Mesodermal cell (in vitro differentiated cells): ENCODE measurements around the gene SFXN2.

ENCODE experiments used
- H3K27ac ChIP-seq: 2 replicates; pipeline ENCODE4 v1.7.0; 2013; ENCODE audit warnings: mild to moderate bottlenecking, low read depth, low read length, moderate library complexity; ENCODE audit not compliant: severe bottlenecking
- H3K36me3 ChIP-seq: 2 replicates; pipeline ENCODE4 v1.7.1; 2013; ENCODE audit warnings: mild to moderate bottlenecking, low read length, moderate library complexity; ENCODE audit not compliant: control insufficient read depth, insufficient read depth
- H3K4me1 ChIP-seq: one replicate; pipeline ENCODE4 v1.7.1; 2013; ENCODE audit warnings: mild to moderate bottlenecking, low read length; ENCODE audit not compliant: insufficient read depth, control insufficient read depth, poor library complexity, severe bottlenecking
- H3K4me3 ChIP-seq: 2 replicates; pipeline ENCODE4 v1.7.0; 2013; ENCODE audit warnings: low read length, control low read depth, mild to moderate bottlenecking; ENCODE audit not compliant: insufficient read depth, poor library complexity, severe bottlenecking; ENCODE audit errors: extremely low read depth
- H3K9me3 ChIP-seq: 2 replicates; pipeline ENCODE4 v1.7.1; 2013; ENCODE audit warnings: mild to moderate bottlenecking, low read length, moderate library complexity; ENCODE audit not compliant: control insufficient read depth
- WGBS, 2 experiments: methylation state at CpG; one replicate each; pipeline ENCODE4 v1.1.5; 2013; ENCODE audit warnings: missing lambda C conversion rate in 2 of 2; ENCODE audit not compliant: insufficient coverage in 2 of 2; 5-methylcytosine and 5-hydroxymethylcytosine counted together

The SFXN2 gene

DNA sequence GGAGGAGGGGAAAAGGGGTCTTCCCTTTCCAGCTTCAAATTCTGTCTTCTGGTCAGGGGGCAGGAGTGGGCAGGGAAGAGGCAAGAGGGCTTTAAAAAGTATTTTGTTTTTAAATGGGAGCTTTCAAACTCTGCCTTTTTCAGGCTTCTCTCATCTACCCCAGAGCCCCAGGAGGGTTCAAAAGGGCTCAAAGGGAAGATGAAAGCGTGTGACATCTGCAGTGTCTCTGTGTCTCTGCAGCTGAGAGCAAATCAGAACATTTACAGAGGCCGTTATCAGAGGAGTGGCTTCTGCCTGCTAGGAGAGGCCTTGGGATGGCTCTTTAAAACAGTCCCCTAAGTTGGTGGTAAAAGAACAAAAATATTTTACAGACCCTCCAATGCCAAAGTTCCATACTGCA, 39.9 kb upstream of the SFXN2 start:
- H3K9me3 ChIP-seq: no peaks in the 10 kb centered on the region
- peaks cover 83% of the 10 kb centered on the region for H3K4me1 ChIP-seq
- WGBS, 2 experiments: no CpG with 5 or more reads among the region's 2 CpGs
- peak overlapping the region; percentile 3 for H3K4me3 ChIP-seq
- H3K36me3 ChIP-seq: no peaks in the 10 kb centered on the region
- H3K27ac ChIP-seq: peak overlapping the region; percentile 92

DNA sequence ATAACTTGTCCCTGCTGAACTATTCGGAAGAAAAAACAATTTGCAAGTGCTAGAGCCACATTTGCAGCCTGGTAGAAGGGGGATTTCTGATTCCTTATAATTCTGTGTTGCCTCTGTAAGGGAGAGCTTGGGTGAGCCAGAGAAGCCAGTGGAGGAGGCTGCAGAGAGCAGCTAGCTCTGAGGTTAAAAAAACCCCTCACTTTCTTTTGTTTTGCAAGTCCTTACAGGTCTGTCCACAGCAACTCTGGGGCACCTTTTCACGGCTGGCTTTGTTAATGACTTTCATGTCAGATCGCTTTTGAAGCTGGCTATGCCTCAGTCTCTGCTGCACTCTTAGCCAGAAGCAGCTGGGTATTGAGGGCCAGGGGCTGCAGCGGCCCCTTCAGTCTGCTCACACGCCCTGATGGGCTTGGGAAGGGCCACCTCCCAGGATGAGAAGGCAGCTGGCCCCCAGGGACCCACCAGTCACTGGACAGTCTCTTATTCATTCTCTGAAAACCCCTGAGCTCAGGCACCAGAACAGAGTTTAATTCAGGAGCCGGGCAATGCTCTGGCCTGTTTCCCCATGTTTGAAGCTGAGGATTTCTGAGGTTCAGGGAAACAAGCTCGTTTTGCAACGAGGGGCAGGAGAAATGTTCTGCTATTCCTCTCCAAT, 39.3 kb upstream of the SFXN2 start:
- H3K4me3 ChIP-seq: no peak overlapping the region
- WGBS, 2 experiments: 24 to 41% methylated on average over 7 to 8 of the region's 8 CpGs
- peaks cover 77% of the 10 kb centered on the region for H3K4me1 ChIP-seq
- peaks cover 2% of the 10 kb centered on the region for H3K36me3 ChIP-seq
- no peaks in the 10 kb centered on the region for H3K9me3 ChIP-seq
- peak overlapping the region; percentile 92 for H3K27ac ChIP-seq

DNA sequence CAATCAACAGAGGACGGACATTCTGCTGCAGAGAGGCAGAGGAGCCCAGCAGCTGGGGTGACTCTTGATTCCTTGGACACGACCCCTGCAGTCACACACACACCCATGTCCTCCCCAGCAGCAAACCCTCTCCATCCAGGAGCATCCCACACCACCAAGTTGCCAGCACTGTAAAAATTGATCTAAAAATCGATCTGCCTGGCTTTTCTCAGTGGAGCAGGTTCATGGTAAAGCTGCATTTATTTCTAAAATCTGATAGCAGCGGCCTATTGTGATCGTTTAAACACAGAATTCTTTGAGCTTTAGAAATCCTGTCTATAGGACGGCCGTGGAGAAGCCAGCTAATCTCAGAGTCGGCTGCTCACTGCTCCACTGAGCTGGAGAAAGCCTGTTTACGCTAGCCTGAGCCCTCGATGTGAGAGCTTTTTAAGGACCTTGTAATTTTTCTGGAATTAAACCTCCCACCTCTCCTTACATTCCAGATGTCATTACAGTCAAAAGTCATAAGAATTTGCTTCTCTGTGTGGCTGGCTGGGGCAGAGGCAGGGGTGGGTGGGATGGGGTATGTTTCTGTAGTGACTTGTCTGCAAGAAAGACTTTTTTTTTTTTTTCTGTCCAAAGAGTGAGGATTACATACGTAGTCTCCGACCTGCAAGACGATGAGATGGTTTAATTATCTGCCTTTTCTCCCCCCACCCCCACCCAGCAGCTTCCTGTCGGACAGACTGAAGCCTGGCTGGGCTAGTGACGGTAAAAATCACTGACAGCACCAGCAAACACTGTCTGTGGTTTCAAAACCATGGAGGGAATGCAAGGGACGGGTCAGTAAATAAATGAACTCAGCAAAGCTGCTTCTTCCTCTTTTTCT, 38.5 kb upstream of the SFXN2 start:
- H3K4me1 ChIP-seq: peaks cover 70% of the 10 kb centered on the region
- H3K4me3 ChIP-seq: no peak overlapping the region
- H3K9me3 ChIP-seq: no peaks in the 10 kb centered on the region

DNA sequence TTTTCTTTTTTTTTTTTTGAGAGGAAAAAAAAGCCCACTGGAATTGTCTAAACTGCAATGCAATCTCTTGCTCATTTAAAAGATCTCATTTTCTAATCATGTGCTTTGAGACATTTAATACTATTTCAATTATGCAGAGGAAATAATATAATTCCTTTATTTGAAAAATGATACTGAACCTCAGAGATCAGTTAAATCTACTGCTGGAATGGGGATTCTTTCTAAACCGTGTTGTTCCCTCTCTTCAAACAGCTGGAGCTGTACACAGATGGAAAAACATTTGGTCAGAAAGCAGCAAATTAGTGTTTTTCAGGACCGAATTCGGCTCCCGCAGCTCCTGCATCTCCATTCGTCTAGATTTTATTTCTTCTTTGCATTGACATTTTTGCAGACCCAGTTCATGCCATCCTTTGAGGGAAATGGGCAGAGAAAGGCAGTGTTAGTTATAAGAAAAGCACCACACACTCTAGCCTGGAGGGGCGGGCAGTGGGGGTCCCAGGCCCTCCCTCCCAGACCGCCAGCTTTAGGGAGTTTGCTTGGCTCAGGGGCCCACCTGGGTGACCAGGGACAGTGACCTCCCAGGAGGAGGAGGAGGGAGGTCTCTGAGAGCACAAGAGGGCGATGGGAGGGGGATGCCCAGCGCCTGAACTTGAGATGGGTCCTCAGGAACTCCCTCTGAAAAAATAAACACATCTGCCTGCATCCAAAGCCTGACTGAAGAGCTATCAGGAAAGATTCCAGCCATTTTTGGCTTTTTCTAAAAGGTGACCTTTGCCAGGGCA, 37.7 kb upstream of the SFXN2 start:
- WGBS, 2 experiments: 71 to 74% methylated on average over 4 to 6 of the region's 9 CpGs
- Histone ChIP-seq H3K27ac (peak overlapping the region; percentile 92), H3K9me3 (no peaks in the 10 kb centered on the region), H3K4me3 (no peak overlapping the region), H3K36me3 (peaks cover 15% of the 10 kb centered on the region), H3K4me1 (peaks cover 64% of the 10 kb centered on the region)

More for the DNA sequence above, 38.5 kb upstream of the SFXN2 start:
- Histone ChIP-seq H3K36me3 (peaks cover 9% of the 10 kb centered on the region), H3K27ac (peak overlapping the region; percentile 92)
- WGBS, 2 experiments: 41 to 59% methylated on average over 9 to 10 of the region's 16 CpGs

DNA sequence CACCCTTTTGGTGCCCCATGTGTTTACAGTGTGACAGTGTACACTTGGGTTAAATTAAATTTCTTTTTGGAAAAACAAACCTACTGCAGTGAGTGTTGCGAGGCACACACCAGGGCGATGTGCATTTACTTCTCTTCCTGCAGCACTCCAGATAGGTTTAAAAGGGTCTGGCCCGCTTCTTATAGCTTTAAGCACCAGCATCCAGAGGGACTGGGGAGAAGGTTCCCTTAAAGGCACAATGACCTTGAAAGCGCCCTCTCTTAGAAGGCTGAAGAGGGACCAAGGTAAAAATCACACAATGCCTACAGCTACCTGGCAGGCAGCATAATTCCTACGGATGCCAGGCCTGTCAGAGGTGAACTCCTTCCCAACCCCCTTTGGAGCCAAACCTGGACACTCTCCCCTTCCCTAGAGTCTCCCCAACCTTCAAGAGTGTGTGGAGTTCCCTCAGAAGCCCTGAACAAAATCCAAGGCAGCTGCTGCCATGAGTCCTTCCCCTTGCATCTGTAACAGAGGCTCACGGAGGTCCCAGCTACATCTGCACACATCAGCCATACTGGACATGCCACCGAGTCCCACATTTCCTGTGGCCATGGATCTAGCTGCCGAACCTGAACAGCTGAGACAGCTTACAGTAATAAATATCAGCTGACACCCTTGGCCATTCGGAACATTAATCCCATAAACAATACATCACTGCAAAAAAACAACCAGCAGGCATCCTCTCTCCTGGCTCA, 36.9 kb upstream of the SFXN2 start:
- Histone ChIP-seq H3K9me3 (no peaks in the 10 kb centered on the region), H3K27ac (peak overlapping the region; percentile 92), H3K4me1 (peaks cover 62% of the 10 kb centered on the region), H3K36me3 (peaks cover 22% of the 10 kb centered on the region), H3K4me3 (no peak overlapping the region)
- WGBS, 2 experiments: 88 to 92% methylated on average over 8 of the region's 9 CpGs

DNA sequence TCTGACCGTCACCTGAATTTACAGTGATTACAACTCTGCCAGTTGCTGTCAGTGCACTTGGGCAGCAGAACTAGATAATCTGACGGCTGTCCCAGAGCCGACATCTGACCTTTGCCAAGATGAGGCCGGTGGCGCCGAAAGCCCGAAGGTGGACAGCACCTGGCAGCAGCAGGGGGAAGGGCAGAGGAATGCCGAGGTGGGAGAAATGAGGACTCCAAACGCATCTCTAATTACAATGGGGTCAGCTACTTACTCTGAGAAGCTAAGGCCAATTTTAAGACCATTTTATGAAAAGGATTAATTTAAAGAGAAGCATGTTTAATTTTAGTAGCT, 36.4 kb upstream of the SFXN2 start:
- peaks cover 27% of the 10 kb centered on the region for H3K36me3 ChIP-seq
- no peak overlapping the region for H3K27ac ChIP-seq
- WGBS, 2 experiments: 81 to 88% methylated on average over 9 of the region's 9 CpGs
- peaks cover 60% of the 10 kb centered on the region for H3K4me1 ChIP-seq
- no peak overlapping the region for H3K4me3 ChIP-seq
- H3K9me3 ChIP-seq: no peaks in the 10 kb centered on the region

DNA sequence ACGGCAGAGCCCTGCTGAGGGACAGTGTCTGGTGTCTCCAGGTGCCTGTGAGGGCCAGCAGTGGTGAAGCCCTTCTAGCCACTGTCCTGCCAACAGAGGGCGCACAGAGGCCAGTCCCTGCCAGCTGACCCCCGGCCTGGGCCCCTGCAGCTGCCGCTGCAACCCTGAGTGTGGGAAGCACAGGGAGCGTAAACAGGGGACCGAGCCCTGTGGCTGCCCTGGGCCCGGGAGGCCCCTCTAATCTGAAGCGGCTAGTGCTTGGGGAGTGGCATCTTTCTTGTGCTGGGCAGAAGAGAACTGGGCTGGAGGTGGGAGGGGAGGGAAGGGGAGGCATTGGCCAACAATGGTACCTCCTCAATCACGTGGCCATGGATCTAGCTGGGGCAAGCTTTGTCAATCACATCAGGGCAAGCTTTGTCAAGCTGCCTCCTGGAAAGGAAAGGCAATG, 35.6 kb upstream of the SFXN2 start:
- Histone ChIP-seq H3K27ac (peak overlapping the region; percentile 36), H3K4me3 (no peak overlapping the region), H3K9me3 (no peaks in the 10 kb centered on the region), H3K36me3 (peaks cover 32% of the 10 kb centered on the region), H3K4me1 (peaks cover 52% of the 10 kb centered on the region)
- 18% methylated on average over 8 to 9 of the region's 9 CpGs for WGBS, 2 experiments

DNA sequence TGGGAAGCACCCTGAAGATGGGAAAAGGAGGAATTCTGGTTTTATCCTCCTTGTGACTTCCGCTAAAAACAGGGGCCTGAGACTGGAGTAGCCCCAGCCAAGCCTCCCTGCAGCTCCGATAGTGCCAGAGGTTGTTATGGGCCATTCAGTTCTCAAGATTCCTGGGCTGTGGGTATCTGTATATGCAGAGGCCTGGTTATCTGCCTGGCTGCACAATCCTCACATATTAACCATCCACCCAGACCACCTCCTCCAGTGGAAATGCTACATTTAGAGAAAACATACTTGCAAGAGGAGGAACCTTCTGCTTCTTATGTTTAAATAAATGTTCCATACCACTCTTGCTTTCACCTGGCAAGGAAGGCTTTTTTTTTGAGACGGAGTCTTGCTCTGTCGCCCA, 34.8 kb upstream of the SFXN2 start:
- Histone ChIP-seq H3K36me3 (peaks cover 35% of the 10 kb centered on the region), H3K9me3 (no peaks in the 10 kb centered on the region), H3K4me3 (no peak overlapping the region), H3K27ac (no peak overlapping the region), H3K4me1 (peaks cover 44% of the 10 kb centered on the region)
- WGBS, 2 experiments: 96 to 100% methylated on average over 2 to 3 of the region's 4 CpGs

DNA sequence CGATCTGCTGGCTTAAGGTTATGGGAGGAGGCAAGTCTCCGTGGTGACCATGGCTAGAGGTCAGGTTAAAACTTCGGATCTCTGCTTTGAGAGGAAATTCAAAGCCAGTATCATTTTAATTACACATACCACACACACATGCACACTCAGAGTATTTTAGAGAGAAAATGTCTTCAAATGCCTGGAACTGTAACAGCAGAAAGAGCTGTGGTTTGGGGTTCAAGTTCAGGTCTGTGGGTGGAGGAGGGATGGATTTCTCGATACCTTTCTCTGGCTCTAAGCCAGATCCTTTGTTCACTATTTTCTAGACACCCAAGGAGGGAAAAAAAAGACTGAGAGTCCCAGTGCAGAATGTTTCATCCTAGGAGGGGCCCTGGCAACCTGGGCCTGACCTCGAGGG, 32.7 kb upstream of the SFXN2 start:
- no peak overlapping the region for H3K27ac ChIP-seq
- 82 to 89% methylated on average over 1 to 3 of the region's 5 CpGs for WGBS, 2 experiments
- H3K9me3 ChIP-seq: no peaks in the 10 kb centered on the region
- peaks cover 26% of the 10 kb centered on the region for H3K4me1 ChIP-seq
- H3K36me3 ChIP-seq: peaks cover 48% of the 10 kb centered on the region
- no peak overlapping the region for H3K4me3 ChIP-seq

DNA sequence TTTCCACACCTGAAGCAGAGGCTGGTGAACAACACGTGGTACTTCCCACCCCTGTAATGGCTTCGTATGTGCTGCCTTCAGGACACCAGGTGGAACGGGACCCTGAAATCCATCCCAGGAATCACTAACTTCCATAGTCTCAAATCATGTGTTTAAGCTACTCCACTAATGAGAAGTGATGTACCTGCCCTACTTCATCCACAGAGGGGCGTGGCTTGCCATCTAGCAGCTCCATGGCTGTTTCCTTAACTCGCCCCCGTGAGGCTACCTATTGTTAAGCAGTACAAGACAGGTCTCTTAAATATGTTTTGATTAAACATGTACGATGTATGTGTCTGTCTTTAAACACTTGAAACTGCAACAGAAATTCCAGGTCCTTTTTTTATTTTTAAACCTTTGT, 32.0 kb upstream of the SFXN2 start:
- WGBS, 2 experiments: 93 to 95% methylated on average over 3 to 4 of the region's 7 CpGs
- peaks cover 19% of the 10 kb centered on the region for H3K4me1 ChIP-seq
- H3K27ac ChIP-seq: no peak overlapping the region
- no peak overlapping the region for H3K4me3 ChIP-seq
- H3K9me3 ChIP-seq: no peaks in the 10 kb centered on the region
- H3K36me3 ChIP-seq: peaks cover 53% of the 10 kb centered on the region
